ENCODE results near the gene KIFAP3.

- TF ChIP-seq CTCF (IDR thresholded peaks at IDR 0.05; ENCODE audit: low read depth, low read length, missing input control) (no peak), EGR1 (IDR thresholded peaks at IDR 0.05; ENCODE audit: low read depth in 2 of 2) (no peak), RXRA (IDR thresholded peaks at IDR 0.05) (no peak), ATF3 (IDR thresholded peaks at IDR 0.05) (no peak), REST (IDR thresholded peaks at IDR 0.05) (no peak), RAD21 (IDR thresholded peaks at IDR 0.05) (no peak), YY1 (IDR thresholded peaks at IDR 0.05) (no peak), FOXA2 (IDR thresholded peaks at IDR 0.05) (no peak), JUND (IDR thresholded peaks at IDR 0.05) (no peak), ZBTB33 (IDR thresholded peaks at IDR 0.05) (no peak), GABPA (IDR thresholded peaks at IDR 0.05 in 1 of 2, conservative IDR thresholded peaks at IDR 0.05 in 1 of 2) (no peak), HNF4A (conservative IDR thresholded peaks at IDR 0.05) (no peak)
Observed at GRCh38 chr1:169879034-169879840, 195.3 kb downstream of the KIFAP3 start.
